ENCODE results near the gene ATP6V0C. TPM values are rescaled to one million over a fixed set of nuclear protein-coding genes. Genes with fewer than 3 reads are reported as not detected.

The ATP6V0C gene
- total and polyA plus RNA-seq, 2 of the 8 experiments (the other 6 are each of a cell fraction or from before 2014, with no cell fraction given): 125 to 176 TPM

GRCh38 chr16:2490190-2491105 is 23.3 kb upstream of the ATP6V0C start (continued):
- TF ChIP-seq CHD7 (IDR thresholded peaks at IDR 0.05; ENCODE audit: insufficient replicate concordance, low read length) (no peak), E2F6 (IDR thresholded peaks at IDR 0.05) (no peak), CTBP2 (IDR thresholded peaks at IDR 0.05; ENCODE audit: borderline replicate concordance, insufficient read depth, insufficient read length, low read length) (no peak), RNF2 (IDR thresholded peaks at IDR 0.05; ENCODE audit: borderline replicate concordance, low read depth, low read length, missing control alignments, poor library complexity, severe bottlenecking) (no peak), SRF (IDR thresholded peaks at IDR 0.05; ENCODE audit: low read depth, low read length) (no peak), NRF1 (IDR thresholded peaks at IDR 0.05; ENCODE audit: low read depth, low read length) (no peak), TAF7 (optimal IDR thresholded peaks at IDR 0.05; ENCODE audit: borderline replicate concordance, low read depth, low read length) (no peak)

Measured in H1 (cell line).